Measurements from ENCODE around the gene RMI2. TPM values are rescaled to one million over a fixed set of nuclear protein-coding genes. Genes with fewer than 3 reads are reported as not detected.

Gene RMI2
- total and polyA plus RNA-seq, 4 donors, result 0.28 to 8.5 (median 0.83) TPM

DNA sequence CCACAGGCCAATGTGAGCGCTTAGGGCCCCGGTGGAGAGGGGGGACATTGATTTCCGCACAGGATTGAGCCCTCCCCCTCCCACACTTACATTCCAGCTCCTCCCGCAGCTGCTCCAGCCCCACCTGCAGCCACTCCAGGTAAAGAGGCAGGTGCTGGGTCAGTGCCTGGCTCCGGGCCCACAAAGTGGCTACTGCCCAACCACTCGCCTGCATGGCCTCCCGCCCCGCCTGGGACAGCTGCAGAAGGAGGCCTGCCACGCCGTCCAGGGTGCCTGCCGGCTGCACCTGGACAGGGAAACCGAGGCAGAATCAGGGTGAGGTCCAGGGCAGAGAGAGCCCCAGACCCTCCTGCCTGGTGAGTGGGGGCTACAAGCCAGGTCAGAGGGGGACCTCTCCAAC is 46.3 kb downstream of the RMI2 start (continued):
- TF ChIP-seq REST (IDR thresholded peaks at IDR 0.05) (no peak), HNF4A (conservative IDR thresholded peaks at IDR 0.05) (no peak), NR2F2 (IDR thresholded peaks at IDR 0.05) (no peak), RXRA (IDR thresholded peaks at IDR 0.05) (no peak), HNF4G (IDR thresholded peaks at IDR 0.05) (no peak), TAF1 (conservative IDR thresholded peaks at IDR 0.05) (no peak)

DNA sequence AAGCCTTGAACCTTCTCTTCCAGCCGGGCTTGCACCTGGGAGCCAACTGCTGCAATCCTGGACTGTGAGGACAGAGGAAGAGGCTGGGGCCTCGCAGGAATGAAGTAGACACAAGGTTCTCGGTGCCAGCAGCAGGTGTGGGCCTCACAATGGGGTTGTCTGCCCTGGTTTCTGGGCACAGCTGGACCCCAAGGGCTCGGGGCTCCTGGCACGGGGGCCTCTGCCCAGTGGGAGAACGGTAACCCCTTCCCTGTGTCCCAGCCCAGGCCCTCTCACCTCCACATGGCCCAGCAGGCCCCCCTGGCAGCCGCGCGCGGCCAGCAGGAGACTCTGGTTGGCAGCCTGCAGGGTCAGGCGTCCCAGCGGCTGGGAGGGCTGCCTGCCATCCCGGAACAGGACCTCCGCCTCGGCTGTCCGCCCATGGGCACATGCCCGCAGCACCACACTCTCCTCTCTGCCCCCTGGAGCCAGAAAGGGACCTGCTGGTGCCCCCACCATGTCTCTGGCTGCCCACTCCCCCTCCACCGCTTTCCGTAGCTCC is 46.9 kb downstream of the RMI2 start:
- Histone ChIP-seq H3K4me3 (ENCODE audit: low read depth in 1 of 3, low read length in 3 of 3) (no peak overlapping the region), H3K27me3 (ENCODE audit: control insufficient read depth in 4 of 4, insufficient read depth in 4 of 4, low read length in 3 of 4) (no peaks in the 10 kb centered on the region), H3K9me3 (ENCODE audit: control insufficient read depth in 4 of 4, low read length in 3 of 4) (no peaks in the 10 kb centered on the region), H3K4me1 (ENCODE audit: control insufficient read depth in 4 of 4, insufficient read depth in 4 of 4, low read length in 3 of 4) (peaks cover 0 to 5% (median 2%) of the 10 kb centered on the region in 4 donors), H3K36me3 (ENCODE audit: control insufficient read depth in 4 of 4, insufficient read depth in 3 of 4, low read depth in 1 of 4, low read length in 3 of 4) (no peaks in the 10 kb centered on the region), H3K27ac (ENCODE audit: low read depth in 1 of 2, low read length in 2 of 2) (no peak overlapping the region), H3K9ac (ENCODE audit: low read depth in 1 of 2, low read length in 2 of 2) (no peak overlapping the region)
- WGBS, result 94% methylated on average over 19 of the region's 19 CpGs
- TF ChIP-seq NR2F2 (IDR thresholded peaks at IDR 0.05), result no peak
- no peak for TF ChIP-seq RAD21 (IDR thresholded peaks at IDR 0.05)
- no peak for TF ChIP-seq HNF4G (IDR thresholded peaks at IDR 0.05)
- no peak for TF ChIP-seq TAF1 (conservative IDR thresholded peaks at IDR 0.05)
- TF ChIP-seq YY1 (IDR thresholded peaks at IDR 0.05), result no peak
- TF ChIP-seq, protein P1, sequence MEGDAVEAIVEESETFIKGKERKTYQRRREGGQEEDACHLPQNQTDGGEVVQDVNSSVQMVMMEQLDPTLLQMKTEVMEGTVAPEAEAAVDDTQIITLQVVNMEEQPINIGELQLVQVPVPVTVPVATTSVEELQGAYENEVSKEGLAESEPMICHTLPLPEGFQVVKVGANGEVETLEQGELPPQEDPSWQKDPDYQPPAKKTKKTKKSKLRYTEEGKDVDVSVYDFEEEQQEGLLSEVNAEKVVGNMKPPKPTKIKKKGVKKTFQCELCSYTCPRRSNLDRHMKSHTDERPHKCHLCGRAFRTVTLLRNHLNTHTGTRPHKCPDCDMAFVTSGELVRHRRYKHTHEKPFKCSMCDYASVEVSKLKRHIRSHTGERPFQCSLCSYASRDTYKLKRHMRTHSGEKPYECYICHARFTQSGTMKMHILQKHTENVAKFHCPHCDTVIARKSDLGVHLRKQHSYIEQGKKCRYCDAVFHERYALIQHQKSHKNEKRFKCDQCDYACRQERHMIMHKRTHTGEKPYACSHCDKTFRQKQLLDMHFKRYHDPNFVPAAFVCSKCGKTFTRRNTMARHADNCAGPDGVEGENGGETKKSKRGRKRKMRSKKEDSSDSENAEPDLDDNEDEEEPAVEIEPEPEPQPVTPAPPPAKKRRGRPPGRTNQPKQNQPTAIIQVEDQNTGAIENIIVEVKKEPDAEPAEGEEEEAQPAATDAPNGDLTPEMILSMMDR (IDR thresholded peaks at IDR 0.05; ENCODE audit: low read depth, low read length, missing input control), result no peak
- no peak for TF ChIP-seq JUND (IDR thresholded peaks at IDR 0.05)
- TF ChIP-seq EGR1 (IDR thresholded peaks at IDR 0.05; ENCODE audit: low read depth in 2 of 2), result no peak
- TF ChIP-seq REST (IDR thresholded peaks at IDR 0.05), result no peak
- TF ChIP-seq, protein P2, sequence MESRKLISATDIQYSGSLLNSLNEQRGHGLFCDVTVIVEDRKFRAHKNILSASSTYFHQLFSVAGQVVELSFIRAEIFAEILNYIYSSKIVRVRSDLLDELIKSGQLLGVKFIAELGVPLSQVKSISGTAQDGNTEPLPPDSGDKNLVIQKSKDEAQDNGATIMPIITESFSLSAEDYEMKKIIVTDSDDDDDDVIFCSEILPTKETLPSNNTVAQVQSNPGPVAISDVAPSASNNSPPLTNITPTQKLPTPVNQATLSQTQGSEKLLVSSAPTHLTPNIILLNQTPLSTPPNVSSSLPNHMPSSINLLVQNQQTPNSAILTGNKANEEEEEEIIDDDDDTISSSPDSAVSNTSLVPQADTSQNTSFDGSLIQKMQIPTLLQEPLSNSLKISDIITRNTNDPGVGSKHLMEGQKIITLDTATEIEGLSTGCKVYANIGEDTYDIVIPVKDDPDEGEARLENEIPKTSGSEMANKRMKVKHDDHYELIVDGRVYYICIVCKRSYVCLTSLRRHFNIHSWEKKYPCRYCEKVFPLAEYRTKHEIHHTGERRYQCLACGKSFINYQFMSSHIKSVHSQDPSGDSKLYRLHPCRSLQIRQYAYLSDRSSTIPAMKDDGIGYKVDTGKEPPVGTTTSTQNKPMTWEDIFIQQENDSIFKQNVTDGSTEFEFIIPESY (IDR thresholded peaks at IDR 0.05), result no peak
- TF ChIP-seq, protein P3, sequence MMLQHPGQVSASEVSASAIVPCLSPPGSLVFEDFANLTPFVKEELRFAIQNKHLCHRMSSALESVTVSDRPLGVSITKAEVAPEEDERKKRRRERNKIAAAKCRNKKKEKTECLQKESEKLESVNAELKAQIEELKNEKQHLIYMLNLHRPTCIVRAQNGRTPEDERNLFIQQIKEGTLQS (IDR thresholded peaks at IDR 0.05), result no peak
- TF ChIP-seq RXRA (IDR thresholded peaks at IDR 0.05), result no peak
- TF ChIP-seq FOXA2 (IDR thresholded peaks at IDR 0.05), result no peak
- no peak for TF ChIP-seq SP1 (IDR thresholded peaks at IDR 0.05)
- no peak for TF ChIP-seq GABPA (IDR thresholded peaks at IDR 0.05 in 1 of 2, conservative IDR thresholded peaks at IDR 0.05 in 1 of 2)
- no peak for TF ChIP-seq MAX (IDR thresholded peaks at IDR 0.05)
- no peak for TF ChIP-seq HNF4A (conservative IDR thresholded peaks at IDR 0.05)
- TF ChIP-seq FOXA1 (IDR thresholded peaks at IDR 0.05), result no peak
- DNase-seq (ENCODE audit: low spot score), result no peak

All from liver (tissue), 9 donors.